ENCODE measurements around the gene SLC25A6. TPM values are rescaled to one million over a fixed set of nuclear protein-coding genes. Genes with fewer than 3 reads are reported as not detected.

SLC25A6 gene
- total RNA-seq, 4 donors from 2014 or later, result 151 to 341 (median 252) TPM

DNA sequence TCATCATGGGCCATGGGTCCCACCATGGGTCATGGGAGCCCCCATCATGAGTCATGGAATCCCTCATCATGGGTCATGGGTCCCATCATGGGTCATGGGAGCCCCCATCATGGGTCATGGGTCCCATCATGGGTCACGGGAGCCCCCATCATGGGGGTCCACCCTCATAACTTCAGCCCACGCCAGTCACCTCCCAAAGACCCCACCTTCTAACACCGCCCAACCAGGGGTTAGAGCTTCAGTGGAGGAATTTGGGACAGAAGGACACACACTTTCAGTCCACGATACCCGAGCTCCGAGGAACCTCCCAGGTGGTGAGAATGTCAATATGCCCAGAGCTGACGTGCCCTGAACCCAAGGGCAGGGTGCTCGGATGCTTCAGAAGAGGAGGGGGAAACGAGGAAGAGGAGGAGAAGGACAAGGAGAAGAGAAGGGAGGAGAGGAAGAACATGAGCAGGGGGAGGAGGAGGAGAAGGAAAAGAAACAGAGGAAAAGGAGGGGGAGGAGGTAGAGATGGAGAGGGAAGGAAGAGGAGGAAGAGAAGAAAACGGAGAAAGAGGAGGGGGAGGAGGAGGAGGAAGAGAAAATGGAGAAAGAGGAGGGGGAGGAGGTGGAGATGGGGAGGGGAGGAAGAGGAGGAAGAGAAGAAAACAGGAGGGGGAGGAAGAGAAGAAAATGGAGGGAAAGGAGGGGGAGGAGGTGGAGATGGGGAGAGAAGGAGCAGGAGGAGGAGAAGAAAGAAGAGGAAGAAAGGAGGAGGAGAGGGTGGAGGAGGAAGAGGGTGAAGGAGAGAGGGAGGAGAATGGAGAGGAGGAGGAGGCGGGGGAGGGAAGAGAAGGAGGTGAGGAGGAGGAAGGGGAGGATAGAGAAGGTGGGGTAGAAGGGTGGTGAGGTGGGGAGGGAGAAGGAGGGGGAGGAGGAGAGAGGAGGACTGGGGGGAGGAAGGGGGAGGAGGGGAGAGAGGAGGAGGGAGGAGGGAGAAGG is 37.6 kb downstream of the SLC25A6 start:
- TF ChIP-seq, protein P1, sequence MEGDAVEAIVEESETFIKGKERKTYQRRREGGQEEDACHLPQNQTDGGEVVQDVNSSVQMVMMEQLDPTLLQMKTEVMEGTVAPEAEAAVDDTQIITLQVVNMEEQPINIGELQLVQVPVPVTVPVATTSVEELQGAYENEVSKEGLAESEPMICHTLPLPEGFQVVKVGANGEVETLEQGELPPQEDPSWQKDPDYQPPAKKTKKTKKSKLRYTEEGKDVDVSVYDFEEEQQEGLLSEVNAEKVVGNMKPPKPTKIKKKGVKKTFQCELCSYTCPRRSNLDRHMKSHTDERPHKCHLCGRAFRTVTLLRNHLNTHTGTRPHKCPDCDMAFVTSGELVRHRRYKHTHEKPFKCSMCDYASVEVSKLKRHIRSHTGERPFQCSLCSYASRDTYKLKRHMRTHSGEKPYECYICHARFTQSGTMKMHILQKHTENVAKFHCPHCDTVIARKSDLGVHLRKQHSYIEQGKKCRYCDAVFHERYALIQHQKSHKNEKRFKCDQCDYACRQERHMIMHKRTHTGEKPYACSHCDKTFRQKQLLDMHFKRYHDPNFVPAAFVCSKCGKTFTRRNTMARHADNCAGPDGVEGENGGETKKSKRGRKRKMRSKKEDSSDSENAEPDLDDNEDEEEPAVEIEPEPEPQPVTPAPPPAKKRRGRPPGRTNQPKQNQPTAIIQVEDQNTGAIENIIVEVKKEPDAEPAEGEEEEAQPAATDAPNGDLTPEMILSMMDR (IDR thresholded peaks at IDR 0.05; ENCODE audit: low read depth), result no peak

DNA sequence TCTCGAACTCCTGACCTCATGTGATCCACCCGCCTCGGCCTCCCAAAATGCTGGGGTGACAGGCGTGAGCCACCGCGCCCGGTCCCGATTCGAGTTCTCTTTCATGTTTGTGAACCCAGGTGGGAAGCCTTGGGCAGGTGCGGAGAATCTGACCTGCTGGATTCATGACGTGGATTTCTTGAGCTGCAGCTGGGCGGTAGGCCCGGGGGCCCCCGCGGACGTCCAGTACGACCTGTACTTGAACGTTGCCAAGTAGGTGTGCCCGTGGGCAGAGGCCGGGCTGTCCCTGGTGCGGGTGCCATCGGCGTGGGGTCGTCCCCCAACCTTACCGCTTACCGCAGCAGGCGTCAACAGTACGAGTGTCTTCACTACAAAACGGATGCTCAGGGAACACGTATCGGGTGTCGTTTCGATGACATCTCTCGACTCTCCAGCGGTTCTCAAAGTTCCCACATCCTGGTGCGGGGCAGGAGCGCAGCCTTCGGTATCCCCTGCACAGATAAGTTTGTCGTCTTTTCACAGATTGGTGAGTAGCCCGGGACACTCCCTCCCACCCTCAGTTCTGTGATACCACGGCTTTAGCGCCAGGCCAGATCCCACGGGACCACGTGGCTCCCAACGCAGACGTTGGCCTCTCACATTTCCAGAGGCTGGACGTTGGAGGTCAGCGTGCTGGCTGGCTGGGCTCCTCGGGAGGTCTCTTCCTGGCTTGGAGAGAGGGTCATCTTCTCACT is 39.8 kb downstream of the SLC25A6 start:
- TF ChIP-seq, protein P1 (IDR thresholded peaks at IDR 0.05; ENCODE audit: low read depth), result no peak

DNA sequence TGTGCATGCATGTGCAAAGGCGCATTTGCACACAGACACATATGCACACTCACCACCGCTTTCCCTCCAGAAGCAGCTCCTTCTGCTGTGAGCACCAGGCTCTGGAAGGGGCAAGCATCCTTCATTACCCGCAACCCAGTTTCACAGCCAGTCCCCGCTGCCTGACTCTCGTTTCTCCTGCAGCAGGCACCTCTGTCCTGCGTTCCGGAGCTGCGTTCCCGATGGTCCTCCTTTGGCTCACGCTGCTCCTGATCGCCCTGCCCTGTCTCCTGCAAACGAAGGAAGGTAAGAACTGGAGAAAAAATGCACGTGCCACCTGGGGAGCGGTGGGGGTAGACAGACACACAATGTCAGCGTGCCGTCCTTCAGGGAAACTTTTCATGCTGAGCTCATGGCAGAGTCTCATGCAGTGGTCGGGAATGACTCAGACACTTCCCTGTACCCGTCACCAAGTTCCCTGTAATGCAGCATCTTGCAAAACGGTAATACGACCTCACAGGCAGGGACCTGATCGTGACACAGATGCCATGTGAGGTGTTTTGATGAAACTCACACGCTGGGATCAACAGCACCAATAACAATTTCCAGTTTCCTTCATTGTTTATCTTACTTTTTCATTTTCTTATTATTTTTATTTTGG is 50.2 kb downstream of the SLC25A6 start:
- TF ChIP-seq, protein P1 (IDR thresholded peaks at IDR 0.05; ENCODE audit: low read depth), result no peak

DNA sequence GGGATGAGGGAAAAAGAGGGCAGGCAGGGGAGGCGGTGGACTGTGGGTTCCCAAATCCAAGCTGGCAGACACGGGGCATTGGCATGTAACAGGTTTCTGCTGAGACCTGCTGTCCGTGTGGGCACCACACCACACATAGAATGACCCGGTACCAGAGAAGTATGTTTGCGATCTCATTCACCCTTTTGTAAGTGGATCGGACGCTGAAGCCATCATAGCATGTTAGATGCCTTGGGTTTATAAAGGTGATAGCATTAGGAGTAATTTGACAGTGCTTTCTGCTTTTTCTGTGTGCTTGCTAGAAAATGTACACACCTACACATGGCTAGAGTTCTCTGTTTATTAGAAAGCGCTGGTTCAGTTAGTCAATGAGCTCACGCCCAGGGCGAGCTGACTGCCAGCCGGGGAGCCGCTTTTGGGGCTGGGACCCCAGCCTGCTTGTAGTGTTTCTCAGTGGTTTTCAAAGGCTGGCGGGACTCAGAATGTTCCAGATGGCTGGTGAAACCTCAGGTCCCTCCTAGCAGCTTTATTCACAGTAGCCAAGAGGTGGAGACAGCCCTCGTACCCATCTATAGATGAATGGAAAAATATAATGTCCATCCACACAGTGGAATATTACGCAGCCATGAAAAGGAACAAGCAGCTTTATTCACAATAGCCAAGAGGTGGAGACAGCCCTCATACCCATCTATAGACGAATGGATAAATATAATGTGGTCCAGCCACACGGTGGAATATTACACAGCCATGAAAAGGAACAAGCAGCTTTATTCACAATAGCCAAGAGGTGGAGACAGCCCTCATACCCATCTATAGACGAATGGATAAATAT is 54.7 kb downstream of the SLC25A6 start:
- TF ChIP-seq, protein P1 (IDR thresholded peaks at IDR 0.05; ENCODE audit: low read depth), result no peak

DNA sequence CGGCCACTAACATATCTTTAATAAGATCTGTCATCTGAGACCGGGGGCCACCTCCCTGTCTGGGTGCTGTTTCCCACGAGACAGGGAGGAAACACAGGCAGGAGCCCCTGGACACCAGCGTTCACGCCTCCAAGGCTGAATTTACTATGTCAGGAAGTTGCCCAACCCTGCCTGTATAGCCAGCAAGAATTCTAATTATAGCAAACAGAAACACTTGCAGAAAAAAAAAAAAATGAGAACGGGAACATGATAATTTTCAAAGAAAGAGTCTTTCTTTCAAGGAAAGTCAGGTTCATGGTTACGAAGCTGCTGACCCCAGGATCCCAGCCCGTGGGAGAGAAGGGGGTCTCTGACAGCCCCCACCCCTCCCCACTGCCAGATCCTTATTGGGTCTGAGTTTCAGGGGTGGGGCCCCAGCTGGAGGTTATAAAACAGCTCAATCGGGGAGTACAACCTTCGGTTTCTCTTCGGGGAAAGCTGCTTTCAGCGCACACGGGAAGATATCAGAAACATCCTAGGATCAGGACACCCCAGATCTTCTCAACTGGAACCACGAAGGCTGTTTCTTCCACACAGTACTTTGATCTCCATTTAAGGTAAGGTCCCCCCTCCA is 55.5 kb downstream of the SLC25A6 start, which contains the start of gene IL3RA:
TSS of gene IL3RA (plus strand) at position 455 of the 613 bp plus-strand sequence. CDS start 4,981 bp downstream, outside the sequence.
- TF ChIP-seq, protein P1 (IDR thresholded peaks at IDR 0.05; ENCODE audit: low read depth), result no peak

Other genes starting within 250 kb of the SLC25A6 start
- gene CRLF2, start 179.5 kb downstream of the SLC25A6 start, total RNA-seq, result 1 to 10 TPM in 1 of 4 donors, under 1 TPM in 1, not detected in 2; 0.22 to 1.5 TPM
- gene CSF2RA, start 123.3 kb downstream of the SLC25A6 start, total RNA-seq, result 100 to 1,000 TPM in 1 of 4 donors, 10 to 100 TPM in 2, 1 to 10 TPM in 1; 8.6 to 112 (median 62.7) TPM
- gene IL3RA, start 55.3 kb downstream of the SLC25A6 start, total RNA-seq, result 10 to 100 TPM in 3 of 4 donors, 1 to 10 TPM in 1; 5.3 to 23.5 (median 13.2) TPM
- 10 to 100 TPM; 13.4 to 31.5 (median 24.5) TPM for gene ASMTL, start 60.8 kb upstream of the SLC25A6 start, total RNA-seq
- 1 to 10 TPM in 3 of 4 donors, under 1 TPM in 1; 0.98 to 7.1 (median 2.7) TPM for gene P2RY8, start 145.1 kb upstream of the SLC25A6 start, total RNA-seq
- 10 to 100 TPM; 16.1 to 49.4 (median 30.6) TPM for gene AKAP17A, start 199.5 kb upstream of the SLC25A6 start, total RNA-seq
- gene ASMT, start 222.9 kb upstream of the SLC25A6 start, total RNA-seq, result 1 to 10 TPM in 1 of 4 donors, not detected in 3; 1.1 TPM